Measurements from ENCODE around the gene MYL3.
"Not testable (repeated sequence)": the region's sequence is repeated elsewhere in the genome, so short reads cannot be mapped to it uniquely, and the experiment has no call there.

MYL3 gene

GRCh38 chr3:46831316-46831715 is 31.9 kb downstream of the MYL3 start:
- no peak overlapping the region for H3K27ac ChIP-seq
- TF ChIP-seq ZFX (IDR thresholded peaks at IDR 0.05; ENCODE audit: borderline replicate concordance) (no peak), CTCF (IDR thresholded peaks at IDR 0.05) (no peak)

GRCh38 chr3:46830801-46831200 is 32.4 kb downstream of the MYL3 start:
- no peak overlapping the region for H3K27ac ChIP-seq
- no peak for TF ChIP-seq ZFX (IDR thresholded peaks at IDR 0.05; ENCODE audit: borderline replicate concordance)
- TF ChIP-seq CTCF (IDR thresholded peaks at IDR 0.05), result no peak

- no peak overlapping the region for H3K27ac ChIP-seq
- TF ChIP-seq ZFX (IDR thresholded peaks at IDR 0.05; ENCODE audit: borderline replicate concordance), result no peak
- TF ChIP-seq CTCF (IDR thresholded peaks at IDR 0.05), result no peak
Measured at GRCh38 chr3:46829699-46830208, 33.5 kb downstream of the MYL3 start.

GRCh38 chr3:46825450-46825849 is 37.8 kb downstream of the MYL3 start:
- H3K27ac ChIP-seq, result no peak overlapping the region
- no peak for TF ChIP-seq CTCF (IDR thresholded peaks at IDR 0.05)
- no peak for TF ChIP-seq ZFX (IDR thresholded peaks at IDR 0.05; ENCODE audit: borderline replicate concordance)

- H3K27ac ChIP-seq, result no peak overlapping the region
- TF ChIP-seq CTCF (IDR thresholded peaks at IDR 0.05) (no peak), ZFX (IDR thresholded peaks at IDR 0.05; ENCODE audit: borderline replicate concordance) (no peak)
Measured at GRCh38 chr3:46824211-46824970, 38.9 kb downstream of the MYL3 start.

DNA sequence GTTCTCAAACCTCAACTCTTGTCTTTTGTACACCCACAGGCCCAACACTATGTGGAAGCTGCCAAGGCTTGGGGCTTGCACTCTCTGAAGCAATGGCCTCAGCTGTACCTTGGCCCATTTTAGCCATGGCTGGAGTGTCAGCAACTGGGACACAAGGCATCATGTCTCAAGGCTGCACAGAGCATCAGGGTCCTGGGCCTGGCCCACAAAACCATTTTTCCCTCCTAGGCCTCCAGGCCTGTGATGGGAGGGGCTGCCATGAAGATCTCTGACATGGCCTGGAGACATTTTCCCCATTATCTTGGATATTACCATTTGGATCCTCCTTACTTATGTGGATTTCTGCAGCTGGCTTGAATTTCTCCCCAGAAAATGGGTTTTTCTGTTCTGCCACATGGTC is 39.9 kb downstream of the MYL3 start:
- H3K27ac ChIP-seq, result not testable (repeated sequence)

DNA sequence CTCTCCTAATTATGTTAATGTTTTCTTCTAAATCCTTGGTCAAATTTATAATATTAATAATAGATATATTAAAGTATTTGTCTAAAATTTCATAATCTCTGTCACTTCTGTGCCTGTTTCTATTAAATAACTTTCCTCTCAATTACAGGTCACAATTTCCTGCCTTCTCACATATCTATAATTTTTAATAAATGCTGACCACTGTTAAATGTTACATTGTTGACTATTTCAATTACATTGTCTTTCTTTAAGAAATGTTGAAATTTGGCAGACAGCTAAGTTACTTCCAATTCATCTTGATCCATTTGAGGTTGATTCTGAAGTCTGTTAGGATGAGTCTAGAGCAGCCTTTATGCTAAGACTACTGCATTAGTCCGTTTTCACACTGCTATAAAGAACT is 41.7 kb downstream of the MYL3 start:
- TF ChIP-seq CTCF (IDR thresholded peaks at IDR 0.05), result no peak
- no peak for TF ChIP-seq ZFX (IDR thresholded peaks at IDR 0.05; ENCODE audit: borderline replicate concordance)
- H3K27ac ChIP-seq, result no peak overlapping the region

DNA sequence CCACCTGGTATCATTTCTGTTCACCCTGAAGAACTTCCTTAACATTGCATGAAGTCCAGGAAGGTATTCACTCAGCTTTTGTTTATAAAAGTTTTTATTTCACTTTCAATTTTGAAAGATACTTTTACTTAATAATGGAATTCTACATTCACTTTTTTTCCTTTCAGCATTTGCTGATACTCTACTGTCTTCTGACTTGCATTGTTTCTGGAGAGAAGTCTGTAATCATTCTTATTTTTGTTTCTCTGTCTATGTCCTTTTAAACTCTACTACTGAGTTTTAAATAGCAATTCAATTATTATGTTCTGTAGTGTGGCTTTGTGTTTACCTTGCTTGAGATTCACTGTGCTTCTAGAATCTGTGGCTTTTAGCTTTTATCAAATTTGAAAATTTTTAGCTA is 42.4 kb downstream of the MYL3 start:
- no peak for TF ChIP-seq ZFX (IDR thresholded peaks at IDR 0.05; ENCODE audit: borderline replicate concordance)
- no peak overlapping the region for H3K27ac ChIP-seq

Data from 22Rv1 (cell line).